DMS153 treated with DMSO at 0.1 percent for 48 hours (cell line): ENCODE data around the gene TTC9B.
"Not testable (repeated sequence)": the region's sequence is repeated elsewhere in the genome, so short reads cannot be mapped to it uniquely, and the experiment has no call there.

Source experiments
- DNase-seq: peaks from one replicate; lab custom pipeline; 2025; ENCODE audit not compliant: unreplicated experiment; lab: John Stamatoyannopoulos, UW

Gene TTC9B

DNA sequence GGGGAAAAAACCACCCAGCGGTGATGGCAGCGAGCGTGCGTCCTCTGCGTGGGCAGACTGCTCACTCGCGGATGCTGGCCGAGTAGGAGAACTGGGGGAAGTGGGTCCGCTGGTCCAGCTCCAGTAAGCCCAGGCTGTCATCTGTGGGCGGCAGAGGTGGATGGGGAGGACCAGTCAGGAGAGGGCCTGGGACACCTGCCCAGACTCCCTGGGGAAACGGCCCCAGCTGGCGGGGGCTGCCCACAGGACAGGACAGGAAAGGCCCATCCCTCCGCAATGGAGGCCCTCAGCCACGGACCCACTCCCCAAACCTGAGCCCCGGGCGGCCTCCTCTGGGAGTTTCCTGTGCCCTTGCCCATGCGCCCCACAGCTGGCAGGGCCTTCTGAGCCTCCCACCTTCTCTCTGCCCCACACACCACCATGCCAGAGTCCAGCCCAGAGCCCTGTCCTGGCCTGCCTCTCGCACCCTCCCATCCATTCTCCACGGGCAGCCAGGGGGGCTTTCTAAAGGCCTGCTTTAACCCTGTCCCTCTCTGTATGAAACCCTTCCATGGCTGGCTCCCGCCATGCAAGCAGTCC is 15.7 kb upstream of the TTC9B start:
- DNase-seq, result no peak

DNA sequence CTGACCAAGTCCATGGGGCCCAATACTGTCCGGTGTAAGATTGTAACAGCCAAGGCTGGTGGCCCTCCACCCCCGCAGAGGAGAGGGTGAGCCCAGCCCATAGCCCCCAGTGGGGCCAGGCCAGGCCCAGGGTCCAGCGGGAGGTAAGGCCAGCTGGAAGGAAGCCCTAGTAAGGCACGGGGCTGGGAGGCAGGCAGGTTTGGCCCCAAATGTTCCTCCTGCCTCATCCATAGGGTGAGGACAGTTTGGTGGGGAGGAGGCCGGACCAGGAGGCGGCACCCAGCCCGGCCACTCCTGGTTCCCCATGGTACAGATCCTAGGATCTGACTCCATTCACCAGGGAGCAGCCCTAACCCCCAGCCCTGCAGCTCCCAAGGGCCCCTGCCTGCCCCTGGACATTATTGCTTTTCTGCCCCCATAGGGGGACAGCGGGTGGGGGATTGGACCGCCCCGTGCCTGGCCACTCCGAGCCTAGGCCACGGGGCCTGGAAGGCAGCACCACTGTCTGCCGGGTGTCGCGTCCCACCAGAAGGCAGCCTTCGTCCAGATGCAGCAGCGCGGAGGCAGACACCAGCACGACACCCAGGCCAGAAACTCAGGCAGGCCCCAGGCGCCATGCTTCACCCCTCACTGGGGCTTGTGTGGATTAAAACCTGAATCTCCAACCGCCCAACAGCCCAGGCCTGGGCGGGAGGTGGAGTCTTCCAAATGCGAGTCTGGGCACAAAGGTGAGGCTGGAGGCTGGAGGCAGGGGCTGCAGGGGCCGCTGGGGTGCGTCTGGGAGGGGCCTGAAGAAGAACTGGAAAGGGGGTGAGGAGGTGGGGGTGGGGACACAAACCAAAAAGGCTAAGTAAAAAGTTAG is 15.0 kb upstream of the TTC9B start:
- no peak for DNase-seq

DNA sequence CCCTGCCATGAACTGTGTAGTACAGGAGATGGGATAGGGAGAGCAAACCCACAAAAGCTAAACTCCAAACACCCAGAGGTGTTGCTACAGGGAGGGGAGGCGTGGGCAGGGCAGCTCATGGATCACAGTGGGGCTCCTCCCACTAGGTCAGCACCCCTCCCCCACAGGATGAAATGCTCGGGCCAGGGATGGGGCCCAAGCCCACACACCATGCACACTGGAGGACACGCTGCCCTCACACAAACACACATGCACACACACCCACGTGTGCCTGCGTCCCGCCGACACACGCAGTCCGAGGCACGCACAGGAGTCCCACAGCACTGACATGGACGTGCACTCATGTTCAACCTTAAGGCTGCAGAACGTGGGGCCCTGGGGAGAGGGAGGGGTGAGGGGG is 14.3 kb upstream of the TTC9B start:
- DNase-seq, result no peak

DNA sequence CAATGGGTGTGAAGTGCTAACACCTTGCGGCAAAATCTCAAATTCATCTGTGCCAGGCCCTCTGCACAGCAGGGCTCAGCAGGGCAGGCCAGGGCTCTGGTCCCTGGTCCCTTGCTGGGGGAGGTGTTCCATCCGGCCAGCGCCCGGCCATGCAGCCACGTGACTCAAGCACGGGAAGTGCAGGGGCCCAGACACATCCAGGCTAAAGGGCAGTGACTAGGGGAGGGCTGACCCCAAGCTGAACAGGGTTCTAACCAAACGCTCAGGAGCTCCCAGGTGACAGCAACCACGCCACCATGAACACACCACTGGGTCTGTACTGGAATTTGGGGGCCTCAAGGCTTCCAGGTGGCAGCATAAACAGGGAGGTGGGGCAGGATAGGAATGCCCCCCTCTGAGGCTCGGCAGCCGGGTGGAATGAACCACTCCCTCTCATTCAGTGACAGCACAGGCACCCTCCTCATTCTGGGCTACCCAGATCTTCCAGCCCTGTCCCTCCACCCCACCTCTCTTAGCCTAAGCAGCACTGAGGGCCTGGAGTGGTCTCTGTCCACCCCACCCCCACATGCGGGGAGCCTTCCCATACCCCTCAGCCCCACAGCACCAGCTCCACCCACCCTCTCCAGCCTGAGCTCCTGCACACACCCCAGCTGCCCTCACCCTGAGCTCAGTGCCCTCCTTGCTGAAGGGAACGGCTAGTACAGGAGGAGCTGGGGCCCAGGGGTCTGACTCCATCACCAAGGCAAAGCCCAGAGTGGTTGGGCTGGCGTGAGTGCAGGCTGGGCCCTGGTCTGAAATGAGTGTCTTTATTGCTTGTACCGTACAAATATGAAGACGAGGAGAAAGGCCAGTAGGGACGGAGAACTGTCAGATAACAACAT is 13.6 kb upstream of the TTC9B start:
- no peak for DNase-seq

DNA sequence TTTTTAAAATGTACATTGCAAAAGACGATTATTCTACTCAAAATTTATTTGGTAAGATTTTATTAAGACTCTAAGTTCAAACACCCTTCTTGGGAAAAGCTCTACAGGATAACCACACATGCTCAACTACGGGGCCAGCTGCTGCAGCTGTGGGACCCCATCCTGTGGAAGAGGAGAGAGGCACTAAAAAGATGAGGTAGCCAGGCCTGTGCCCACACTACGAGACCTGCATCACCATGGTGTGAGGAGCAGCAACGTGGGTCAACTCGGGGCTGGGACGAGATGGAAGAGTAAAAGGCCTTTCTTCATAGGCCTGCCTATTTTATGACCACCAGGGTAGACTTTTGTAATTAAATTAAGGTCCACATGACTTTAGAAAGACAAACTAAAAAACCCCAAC is 12.9 kb upstream of the TTC9B start:
- DNase-seq, result no peak

DNA sequence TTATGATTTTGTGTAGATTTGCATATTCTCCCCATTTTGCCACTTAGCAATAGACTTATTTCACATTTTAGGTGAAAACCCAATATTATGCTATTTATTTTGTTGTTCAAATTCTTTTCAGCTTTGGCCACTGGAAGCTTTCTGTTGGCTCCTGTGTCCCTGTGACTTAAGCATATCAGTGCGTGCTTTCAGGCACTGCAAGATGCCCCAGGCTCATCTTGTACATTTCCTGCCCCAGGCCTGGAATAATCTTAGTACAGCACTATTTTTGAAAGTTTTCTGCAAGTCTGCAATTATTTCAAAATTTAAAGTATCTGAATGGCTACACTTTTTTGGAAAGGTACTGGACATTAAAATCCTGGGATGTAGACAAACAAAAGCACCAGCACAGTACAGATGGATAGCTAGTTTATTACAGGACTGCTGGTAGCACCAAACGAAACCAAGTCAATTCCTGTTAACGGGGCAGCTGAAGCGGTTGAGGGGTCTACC is 11.8 kb upstream of the TTC9B start:
- no peak for DNase-seq

DNA sequence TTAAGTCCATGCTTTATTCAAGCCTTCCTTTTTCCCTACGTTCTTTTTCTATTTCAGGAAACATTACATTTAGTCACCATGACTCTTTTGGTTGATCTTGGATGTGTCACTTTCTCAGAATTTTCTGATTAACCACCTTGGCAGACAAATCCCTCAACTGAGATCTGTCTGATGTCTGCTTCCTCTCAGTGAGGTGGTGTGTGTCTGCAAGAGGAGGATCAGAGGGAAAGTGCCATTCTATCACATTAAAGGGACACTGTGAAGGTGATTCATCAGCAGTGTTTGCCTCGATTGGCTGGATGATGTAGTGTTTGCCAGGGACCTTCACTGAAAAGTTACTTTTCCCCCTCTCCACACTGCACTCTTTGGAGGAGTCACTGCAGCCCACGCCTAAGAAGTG is 11.3 kb upstream of the TTC9B start:
- DNase-seq, result no peak

DNA sequence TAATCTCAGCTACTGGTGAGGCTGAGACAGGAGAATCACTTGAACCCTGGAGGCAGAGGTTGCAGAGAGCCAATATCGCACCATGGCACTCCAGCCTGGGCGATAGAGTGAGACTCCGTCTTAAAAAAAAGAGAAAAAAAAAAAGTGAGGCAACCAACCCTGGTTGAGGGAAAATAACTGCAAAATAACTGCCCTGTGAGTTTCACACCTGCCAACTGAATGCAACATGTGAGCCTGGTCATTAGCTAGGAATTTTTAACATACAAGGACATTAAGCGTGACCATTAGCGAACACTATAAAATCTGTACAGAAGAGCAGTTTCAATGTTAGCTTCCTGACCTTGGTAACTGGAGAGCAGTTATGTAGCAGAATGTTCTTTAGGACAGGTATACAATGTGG is 10.7 kb upstream of the TTC9B start:
- no peak for DNase-seq

DNA sequence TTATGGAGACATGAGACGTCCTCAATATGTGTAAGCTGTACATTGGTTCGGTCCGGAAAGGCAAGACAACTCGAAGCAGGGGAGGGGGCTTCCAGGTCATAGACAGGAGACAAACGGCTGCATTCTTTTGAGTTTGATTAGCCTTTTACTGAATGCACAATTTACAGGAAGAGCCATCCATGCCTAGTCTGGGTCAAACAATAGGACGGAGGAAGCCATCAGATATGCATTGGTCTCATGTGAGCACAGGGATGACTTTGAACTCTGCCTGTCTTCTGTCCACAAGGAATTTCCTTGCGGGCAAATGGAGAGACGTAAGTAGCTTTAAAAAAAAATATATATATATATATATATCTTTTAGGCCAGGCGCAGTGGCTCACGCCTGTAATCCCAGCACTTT is 10.2 kb upstream of the TTC9B start:
- DNase-seq, result no peak

DNA sequence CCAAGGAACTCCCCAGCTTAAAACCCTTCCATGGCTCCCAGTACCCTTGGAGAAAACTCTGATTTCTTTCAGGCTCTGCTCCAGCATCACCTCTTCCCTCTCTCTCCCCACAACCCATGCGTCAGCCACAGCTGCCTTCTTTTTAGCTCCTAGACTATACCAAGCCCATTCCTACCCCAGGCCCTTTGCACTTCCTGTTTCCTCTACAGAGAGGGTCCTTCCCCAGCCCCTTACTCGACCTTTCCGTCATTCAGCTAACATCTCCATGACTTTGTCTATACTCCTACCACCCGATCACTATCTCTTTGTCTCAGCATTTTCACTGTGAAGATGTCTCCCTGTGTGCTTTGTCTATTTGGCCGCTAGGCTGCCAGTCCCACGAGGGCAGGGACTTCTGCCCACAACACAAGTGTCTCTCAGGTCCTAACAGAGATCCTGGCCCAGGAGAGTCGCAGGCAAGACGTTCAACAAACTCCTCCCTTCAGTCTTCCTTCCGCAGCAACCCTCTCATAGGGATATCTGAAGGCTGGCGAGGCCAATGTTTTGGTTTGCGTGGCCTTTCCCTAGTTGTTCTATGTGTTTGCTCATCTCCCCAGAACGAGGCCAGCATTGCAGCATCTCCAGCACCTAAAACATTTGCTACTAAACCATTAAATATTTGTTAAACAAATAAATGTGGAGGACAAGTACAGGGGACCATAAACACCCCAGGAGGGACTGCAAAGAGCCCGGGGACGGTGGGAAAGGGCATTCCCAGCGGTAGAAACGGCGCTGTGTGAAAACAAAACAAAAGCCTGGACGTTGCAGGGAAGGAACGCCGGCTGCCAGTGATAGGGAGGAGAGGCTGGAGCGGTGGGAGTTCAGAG is 7.5 kb upstream of the TTC9B start:
- DNase-seq, result peak; percentile 23

DNA sequence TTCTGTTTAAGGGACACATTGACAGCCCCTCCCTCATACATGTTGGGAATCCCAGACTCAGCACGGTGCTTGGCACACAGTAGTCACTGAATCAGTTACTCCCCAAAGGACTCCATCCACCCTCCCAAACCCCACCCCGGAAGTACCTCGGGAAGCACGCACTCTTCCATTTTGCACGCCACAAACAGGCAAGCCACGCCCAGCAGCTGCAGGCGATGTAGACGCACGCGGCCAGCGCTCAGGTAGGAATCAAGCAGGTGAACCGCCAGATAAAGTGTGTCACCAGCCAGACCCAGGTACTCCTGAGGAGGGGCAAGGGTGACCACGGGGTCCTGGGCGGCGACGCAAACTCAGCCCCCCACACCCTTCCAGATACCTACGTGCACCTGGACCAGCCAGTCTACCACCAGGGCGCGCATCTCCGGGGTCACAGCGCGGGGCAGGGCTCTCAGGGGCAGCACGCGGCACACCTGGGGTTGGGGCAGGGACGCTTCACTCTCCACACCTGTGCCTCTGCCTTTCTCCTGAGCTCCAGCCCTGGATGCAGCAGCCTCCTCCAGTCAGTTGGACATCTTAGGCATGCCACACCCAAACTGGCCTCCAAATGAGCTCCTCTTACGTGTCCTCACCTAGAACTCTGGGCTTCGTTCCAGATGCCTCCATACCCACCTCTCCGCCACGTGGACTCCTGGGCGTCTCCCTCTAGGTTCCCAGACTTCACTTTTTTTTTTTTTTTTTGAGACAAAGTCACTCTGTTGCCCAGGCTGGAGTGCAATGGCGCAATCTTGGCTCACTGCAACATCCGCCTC is 6.4 kb upstream of the TTC9B start:
- DNase-seq, result no peak

DNA sequence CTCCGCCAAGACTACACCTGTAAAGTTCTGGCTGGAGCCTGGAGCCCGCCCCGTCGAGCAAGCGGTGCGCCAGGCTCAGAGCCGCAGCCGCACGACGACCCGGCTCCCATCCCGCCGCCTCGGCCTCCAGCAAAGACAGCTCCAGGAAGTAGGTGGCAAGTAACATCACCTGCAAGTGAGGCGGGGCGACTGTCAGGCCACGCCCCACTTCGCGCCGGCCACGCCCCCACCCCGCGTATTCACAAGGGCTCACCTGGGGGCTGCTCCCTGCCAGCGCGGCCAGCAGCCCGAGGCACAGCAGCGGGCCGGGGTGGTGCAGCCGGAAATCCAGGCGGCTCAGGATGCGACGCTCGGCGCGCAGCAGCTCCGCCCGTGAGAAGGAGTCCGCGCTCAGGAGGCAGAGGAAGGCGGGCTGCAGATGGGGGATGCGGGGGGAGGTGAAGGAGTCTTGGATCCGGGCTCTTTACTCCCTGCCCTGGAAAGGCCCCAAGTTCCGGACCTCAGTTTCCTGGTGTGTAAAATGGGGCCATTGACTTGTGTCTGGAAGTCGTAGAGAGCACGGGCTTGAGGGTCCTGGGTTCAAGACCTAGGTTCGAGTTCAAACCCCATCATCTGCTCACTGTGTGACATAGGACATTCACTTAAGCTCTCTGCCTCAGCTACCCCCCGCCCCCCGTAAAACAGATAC is 5.1 kb upstream of the TTC9B start:
- DNase-seq, result no peak

DNA sequence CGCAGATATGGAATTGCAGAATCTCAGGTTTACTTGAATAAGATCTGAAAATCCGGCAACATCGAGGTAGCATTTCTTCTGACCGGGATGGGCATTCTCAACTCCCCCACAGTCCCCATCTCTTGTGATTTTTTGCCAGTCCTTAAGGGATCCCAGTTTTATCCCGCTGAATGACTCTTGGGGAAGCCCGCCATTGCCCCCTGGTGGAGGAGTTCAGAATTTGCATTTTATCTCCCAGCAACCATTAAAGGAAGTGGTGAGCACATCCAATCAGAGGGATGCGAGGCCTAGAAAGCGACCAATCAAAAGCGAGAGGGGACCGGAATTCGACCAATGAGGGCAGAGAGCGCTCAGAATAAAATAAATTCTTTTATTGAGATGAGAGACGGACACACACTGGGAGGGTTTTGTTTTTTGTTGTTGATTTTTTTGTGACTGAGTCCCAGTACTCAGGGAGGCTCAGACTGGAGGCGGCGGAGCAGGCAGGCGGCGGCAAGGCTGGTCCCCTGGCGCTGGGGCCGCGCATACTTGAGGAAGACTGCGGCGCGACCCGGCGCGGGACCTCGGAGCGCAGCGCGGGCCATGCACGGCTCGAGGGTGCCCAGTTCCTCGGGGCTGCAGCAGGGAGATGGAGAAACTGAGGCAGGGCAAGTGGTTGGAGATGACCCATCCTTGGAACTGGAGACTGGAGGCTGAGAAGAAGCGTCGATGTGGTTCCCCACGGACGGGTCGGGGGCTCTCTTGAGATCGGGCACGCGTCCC is 3.9 kb upstream of the TTC9B start:
- no peak for DNase-seq

DNA sequence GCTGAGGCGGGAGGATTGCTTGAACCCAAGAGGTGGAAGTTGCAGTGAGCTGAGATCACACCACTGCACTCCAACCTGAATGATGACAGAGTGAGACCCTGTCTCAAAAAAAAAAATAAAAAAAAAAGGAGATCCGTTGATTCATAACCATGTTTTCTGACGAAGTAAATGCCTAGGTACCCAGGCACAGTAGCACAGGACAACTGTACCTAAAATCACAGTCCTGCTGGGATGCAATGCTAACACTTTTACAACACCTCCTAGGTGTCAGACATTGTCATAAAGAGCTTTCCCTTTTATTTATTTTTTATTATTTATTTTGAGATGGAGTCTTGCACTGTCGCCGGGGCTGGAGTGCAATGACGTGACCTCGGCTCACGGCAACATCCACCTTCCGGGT is 2.5 kb upstream of the TTC9B start:
- no peak for DNase-seq

DNA sequence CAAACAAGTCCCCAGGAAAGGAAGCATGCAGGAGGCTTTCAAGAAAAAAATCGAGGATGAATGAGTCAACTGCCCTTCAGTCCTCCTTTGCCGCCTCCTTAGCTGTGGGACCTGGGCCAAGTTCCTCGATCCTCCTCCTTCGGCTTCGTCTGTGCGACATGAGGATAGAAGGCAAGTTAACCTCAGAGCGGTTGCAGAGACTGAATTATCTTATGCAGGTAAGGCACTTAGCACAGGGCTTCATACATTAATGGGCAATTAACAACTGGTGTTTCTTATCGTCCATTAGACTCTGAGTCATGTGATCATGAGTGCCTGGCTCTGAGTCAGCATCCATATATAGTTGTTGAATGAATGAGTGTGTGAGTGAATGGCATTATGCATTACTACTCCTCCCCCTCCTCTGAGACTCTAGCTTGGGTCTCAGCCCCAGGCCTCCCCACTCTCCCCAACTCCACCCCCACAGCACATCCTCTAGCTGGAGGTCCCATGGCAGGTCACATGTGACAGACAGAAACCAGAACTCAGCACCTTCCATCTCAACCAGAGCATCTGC is 1.6 kb upstream of the TTC9B start:
- no peak for DNase-seq

DNA sequence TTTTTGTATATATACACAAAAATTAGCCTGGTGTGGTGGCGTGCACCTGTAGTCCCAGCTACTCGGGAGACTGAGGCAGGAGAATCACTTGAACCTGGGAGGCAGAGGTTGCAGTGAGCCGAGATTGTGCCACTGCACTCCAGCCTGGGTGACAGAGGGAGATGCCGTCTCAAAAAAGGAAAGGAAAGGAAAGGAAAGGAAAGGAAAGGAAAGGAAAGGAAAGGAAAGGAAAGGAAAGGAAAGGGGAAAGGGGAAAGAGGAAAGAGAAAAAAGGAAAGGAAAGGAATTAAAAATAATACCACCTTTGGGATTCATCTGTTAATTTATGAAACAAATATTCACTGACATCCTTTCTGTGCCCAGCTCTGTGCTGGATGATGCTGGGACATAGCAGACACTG is 845 bp upstream of the TTC9B start:
- DNase-seq, result not testable (repeated sequence)

DNA sequence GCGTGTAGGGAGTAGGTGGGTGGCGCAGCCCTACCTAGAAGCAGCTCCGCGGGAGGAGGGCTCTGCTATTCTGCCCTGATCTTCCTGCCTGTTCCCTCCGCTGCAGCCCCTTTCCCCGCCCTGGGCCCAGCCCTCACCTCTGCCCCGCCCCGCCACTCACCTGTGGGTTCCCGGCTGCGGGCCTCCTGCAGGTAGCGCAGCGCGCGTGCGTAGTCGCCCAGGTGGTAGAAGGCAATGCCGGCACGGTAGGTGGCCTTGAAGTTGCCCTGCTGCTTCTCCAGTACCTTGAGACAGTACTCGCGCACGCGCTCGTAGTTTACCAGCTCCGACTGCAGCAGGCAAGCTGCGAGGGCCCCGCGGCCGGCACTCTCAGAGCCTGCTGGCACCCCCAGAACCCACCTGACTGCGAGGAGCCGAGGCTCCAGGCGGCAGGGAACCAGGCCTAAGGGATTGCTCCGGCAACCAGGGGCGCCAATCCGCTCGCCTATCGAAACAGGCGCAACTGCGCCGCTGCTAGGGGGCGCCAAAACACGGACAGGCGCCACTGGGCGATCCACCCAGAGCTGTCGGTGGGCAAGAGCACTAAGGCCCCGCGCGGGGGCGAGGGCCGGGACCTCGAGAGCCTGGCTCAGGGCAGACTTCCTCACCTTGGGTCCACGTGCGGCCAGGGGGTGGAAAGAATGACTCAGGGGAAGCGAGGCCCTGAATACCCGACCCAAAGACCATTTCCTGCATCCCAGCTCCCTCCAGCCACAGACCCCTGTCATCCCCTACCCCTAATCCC is 965 bp downstream of the TTC9B start:
- peak; percentile 76 for DNase-seq

DNA sequence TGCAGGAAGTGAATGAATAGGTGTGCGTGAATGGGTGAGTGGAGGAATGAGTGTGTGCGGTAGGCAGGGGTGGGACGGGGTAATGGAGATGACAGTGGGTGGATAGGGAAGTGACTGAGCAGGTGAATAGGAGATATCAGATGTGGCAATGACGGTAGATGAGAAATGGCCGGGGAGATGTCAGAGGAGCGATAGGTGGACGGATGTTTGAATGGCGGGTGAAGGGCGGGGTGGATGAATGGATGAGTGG is 1.5 kb downstream of the TTC9B start:
- no peak for DNase-seq
